HFF-Myc (cell line): Measurements from ENCODE around the gene SEC23B.
A peak's percentile ranks its signal among the peaks of the same experiment; 100 is the strongest.

ENCODE experiments used
- DNase-seq: peaks from one replicate; pipeline ENCODE4 v3.0.0-alpha.2; 2011; ENCODE audit warnings: low read depth; ENCODE audit errors: extremely low read depth
- H3K4me3 ChIP-seq: replicated peaks from 2 replicates; pipeline ENCODE4 v1.5.1; 2011; ENCODE audit warnings: low read depth, mild to moderate bottlenecking, control low read depth, low read length
- TF ChIP-seq, protein P1 (sequence below): IDR thresholded peaks from 2 replicates; pipeline ENCODE4 v1.5.1; 2012; ENCODE audit warnings: mild to moderate bottlenecking, low read depth, low read length, control low read depth; ENCODE audit errors: missing control alignments

SEC23B gene

DNA sequence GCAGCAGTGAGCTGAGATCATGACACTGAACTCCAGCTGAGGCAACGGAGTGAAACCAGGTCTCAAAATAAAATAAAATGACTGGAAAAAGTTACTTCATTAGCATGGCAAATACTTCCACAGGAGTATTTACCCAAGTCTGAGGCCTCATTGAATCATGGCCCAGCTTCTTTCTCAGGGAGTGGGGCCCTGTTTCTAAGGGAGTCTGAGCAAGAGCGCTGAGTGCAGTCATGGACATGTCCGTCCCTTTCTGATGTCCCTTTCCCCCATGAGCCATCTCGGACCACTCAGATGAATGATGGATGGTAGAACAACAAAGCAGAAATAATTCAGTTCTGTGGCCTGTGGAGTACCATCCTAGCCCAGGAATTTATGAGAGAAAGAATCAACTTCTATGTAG is 72.3 kb downstream of the SEC23B start:
- no peak overlapping the region for H3K4me3 ChIP-seq
- TF ChIP-seq, protein P1, sequence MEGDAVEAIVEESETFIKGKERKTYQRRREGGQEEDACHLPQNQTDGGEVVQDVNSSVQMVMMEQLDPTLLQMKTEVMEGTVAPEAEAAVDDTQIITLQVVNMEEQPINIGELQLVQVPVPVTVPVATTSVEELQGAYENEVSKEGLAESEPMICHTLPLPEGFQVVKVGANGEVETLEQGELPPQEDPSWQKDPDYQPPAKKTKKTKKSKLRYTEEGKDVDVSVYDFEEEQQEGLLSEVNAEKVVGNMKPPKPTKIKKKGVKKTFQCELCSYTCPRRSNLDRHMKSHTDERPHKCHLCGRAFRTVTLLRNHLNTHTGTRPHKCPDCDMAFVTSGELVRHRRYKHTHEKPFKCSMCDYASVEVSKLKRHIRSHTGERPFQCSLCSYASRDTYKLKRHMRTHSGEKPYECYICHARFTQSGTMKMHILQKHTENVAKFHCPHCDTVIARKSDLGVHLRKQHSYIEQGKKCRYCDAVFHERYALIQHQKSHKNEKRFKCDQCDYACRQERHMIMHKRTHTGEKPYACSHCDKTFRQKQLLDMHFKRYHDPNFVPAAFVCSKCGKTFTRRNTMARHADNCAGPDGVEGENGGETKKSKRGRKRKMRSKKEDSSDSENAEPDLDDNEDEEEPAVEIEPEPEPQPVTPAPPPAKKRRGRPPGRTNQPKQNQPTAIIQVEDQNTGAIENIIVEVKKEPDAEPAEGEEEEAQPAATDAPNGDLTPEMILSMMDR = no peak
- DNase-seq = no peak

GRCh38 chr20:18585134-18585533 is 77.4 kb downstream of the SEC23B start:
- TF ChIP-seq, protein P1 = no peak
- DNase-seq = no peak
- H3K4me3 ChIP-seq = no peak overlapping the region

DNA sequence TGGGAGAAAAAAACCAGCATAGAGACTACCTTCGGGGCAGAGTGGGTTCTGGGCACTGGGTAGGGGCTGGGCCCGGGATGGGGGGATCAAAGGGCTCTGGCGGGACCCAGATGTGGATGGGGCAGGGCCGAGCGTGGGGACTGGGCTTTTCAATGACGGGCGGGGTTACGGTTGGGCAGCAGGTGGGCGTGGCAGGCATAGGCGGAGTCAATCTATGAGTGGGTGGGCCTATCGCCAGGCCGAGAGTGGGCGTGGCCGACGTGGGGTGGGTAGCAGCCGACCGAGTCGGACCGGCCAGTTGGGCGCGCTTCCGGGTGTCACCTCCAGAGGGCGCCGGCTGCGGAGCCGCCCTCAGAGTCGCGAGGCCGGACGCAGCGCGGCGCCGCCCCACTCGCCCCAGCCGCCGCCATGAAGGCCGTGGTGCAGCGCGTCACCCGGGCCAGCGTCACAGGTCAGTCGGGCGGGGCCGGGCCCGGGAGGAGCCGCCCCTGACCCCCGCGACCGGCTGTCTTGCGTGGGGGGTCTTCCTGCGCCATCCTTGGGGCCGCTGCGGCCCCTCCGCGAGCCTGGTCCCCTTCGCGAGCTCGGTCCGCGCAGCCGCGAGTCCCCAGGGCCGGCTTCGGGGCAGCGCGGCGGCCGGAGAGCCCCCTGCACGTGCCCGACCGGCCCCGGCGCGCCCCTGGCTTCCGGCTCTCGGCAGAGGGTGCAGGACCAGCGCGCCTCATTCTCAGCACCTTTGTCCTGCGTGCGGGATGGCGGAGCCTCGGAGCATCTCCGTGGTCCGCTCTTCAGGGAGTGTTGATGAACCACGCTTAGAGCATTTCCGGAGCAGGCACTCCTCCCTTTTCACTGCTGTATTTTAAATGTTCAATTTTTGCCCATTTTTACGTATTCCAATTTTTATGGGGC is 80.2 kb downstream of the SEC23B start, which contains the start of gene DTD1:
TSS of gene DTD1 (plus strand) at position 390 of the 909 bp plus-strand sequence. CDS start at position 409, 19 bp downstream.
- H3K4me3 ChIP-seq = peak within 1 kb of the TSS; percentile 85
- DNase-seq = peak; percentile 68
- TF ChIP-seq, protein P1 = peak; percentile 53

- TF ChIP-seq, protein P1 = no peak
- peak overlapping the region; percentile 85 for H3K4me3 ChIP-seq
- DNase-seq = no peak
Observed at GRCh38 chr20:18588574-18588933, 80.8 kb downstream of the SEC23B start.

DNA sequence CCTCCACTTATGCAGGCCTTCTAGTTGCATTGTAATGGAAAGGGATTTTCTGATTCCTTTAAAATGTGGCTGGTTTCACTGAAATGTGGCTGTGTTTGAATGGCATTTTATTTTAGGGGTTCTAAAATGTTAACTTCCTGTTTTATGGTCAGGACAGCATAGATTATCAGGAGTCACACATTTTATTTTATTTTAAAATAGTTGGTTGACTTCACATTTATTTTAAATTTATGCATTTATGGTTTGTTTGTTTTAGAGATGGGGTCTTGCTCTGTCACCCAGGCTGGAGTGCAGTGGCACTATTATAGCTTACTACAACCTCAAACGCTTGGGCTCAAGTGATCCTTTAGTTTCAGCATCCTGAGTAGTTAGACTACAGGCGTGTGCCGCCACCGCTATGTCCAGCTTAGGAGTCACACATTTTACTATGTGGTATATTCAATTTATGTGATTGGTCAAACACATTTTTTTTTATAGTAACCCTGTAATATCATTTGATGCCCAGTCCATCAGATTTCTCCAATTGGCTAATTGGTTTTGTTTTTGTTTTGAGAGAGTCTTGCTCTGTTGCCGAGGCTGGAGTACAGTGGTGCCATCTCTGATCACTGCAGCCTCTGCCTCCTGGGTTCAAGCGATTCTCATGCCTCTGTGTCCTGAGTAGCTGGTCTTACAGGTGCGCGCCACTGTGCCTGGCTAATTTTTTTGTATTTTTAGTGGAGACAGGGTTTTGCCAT is 82.4 kb downstream of the SEC23B start:
- TF ChIP-seq, protein P1 = no peak
- H3K4me3 ChIP-seq = no peak overlapping the region
- no peak for DNase-seq

- no peak for DNase-seq
- TF ChIP-seq, protein P1 = no peak
- no peak overlapping the region for H3K4me3 ChIP-seq
Observed at GRCh38 chr20:18596270-18596669, 88.5 kb downstream of the SEC23B start.
